GM18499 (cell line): ENCODE data around the gene CBLB.
"Not testable (repeated sequence)": the region's sequence is repeated elsewhere in the genome, so short reads cannot be mapped to it uniquely, and the experiment has no call there.

Experiments
- ATAC-seq: cut with Tn5 transposase; IDR thresholded peaks from one replicate; pipeline ENCODE4 v1.9.1; 2021; ENCODE audit warnings: moderate number of reproducible peaks; ENCODE audit not compliant: insufficient read depth, unreplicated experiment

The CBLB gene

GRCh38 chr3:105823149-105823867 is 45.5 kb downstream of the CBLB start:
- no peak for ATAC-seq

- ATAC-seq, result no peak
Observed at GRCh38 chr3:105822171-105823123, 46.4 kb downstream of the CBLB start.

- ATAC-seq, result no peak
Observed at GRCh38 chr3:105821433-105821832, 47.4 kb downstream of the CBLB start.

GRCh38 chr3:105816833-105817232 is 52.0 kb downstream of the CBLB start:
- ATAC-seq, result no peak

GRCh38 chr3:105815331-105815730 is 53.5 kb downstream of the CBLB start:
- not testable (repeated sequence) for ATAC-seq

- ATAC-seq, result no peak
Observed at GRCh38 chr3:105813710-105814109, 55.1 kb downstream of the CBLB start.

GRCh38 chr3:105812194-105812586 is 56.6 kb downstream of the CBLB start:
- ATAC-seq, result no peak

GRCh38 chr3:105811518-105812193 is 57.2 kb downstream of the CBLB start:
- ATAC-seq, result no peak

- no peak for ATAC-seq
Observed at GRCh38 chr3:105809208-105809888, 59.5 kb downstream of the CBLB start.

GRCh38 chr3:105807701-105808100 is 61.1 kb downstream of the CBLB start:
- no peak for ATAC-seq

- ATAC-seq, result no peak
Observed at GRCh38 chr3:105807146-105807545, 61.7 kb downstream of the CBLB start.

- ATAC-seq, result no peak
Observed at GRCh38 chr3:105806359-105806758, 62.5 kb downstream of the CBLB start.

GRCh38 chr3:105805404-105805803 is 63.4 kb downstream of the CBLB start:
- no peak for ATAC-seq

- ATAC-seq, result no peak
Observed at GRCh38 chr3:105802118-105802706, 66.6 kb downstream of the CBLB start.

- no peak for ATAC-seq
Observed at GRCh38 chr3:105801397-105801796, 67.4 kb downstream of the CBLB start.

GRCh38 chr3:105800320-105800719 is 68.5 kb downstream of the CBLB start:
- ATAC-seq, result no peak

GRCh38 chr3:105799286-105799685 is 69.5 kb downstream of the CBLB start:
- no peak for ATAC-seq

- peak; percentile 83 for ATAC-seq
Observed at GRCh38 chr3:105798381-105798934, 70.4 kb downstream of the CBLB start.

- no peak for ATAC-seq
Observed at GRCh38 chr3:105793040-105793439, 75.8 kb downstream of the CBLB start.
